GM18858 (cell line): ENCODE results near the gene RAPGEF4.

Experiments used
- ATAC-seq: cut with Tn5 transposase; IDR thresholded peaks from one replicate; pipeline ENCODE4 v1.9.1; 2021; ENCODE audit not compliant: unreplicated experiment

The RAPGEF4 gene

DNA sequence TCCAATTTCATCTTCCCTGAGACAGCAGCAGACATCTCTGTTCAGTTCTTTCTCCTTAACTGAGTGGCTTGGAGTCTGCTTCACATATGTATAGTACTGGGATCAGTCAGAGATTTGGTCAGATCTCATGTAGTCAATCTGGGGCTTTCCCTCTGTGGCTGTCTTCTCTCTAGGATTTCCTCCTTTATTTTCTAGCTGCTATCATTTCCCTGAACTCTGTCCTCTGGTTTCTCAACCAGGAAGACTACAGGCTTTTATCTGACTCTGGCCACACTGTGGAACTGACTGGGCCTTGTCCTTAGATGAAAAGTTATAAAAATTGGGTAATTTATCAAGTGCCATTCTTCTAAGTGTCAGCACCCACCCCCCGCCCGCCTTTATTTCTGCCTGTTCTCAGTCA is 121.0 kb downstream of the RAPGEF4 start:
- ATAC-seq = no peak

DNA sequence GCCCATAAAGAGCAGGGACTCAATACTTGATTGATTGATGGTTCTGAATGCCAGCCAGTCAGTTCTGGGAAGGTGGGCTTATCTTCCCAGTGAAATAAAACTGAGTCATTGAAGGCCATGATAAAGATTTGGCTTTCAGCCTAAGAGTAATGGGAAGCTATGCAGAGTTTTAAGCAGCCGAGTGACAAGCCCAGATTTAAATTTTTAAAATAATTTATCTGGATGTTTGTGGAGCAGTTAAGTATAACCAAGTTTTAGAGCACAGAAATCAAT is 122.8 kb downstream of the RAPGEF4 start:
- ATAC-seq = no peak

DNA sequence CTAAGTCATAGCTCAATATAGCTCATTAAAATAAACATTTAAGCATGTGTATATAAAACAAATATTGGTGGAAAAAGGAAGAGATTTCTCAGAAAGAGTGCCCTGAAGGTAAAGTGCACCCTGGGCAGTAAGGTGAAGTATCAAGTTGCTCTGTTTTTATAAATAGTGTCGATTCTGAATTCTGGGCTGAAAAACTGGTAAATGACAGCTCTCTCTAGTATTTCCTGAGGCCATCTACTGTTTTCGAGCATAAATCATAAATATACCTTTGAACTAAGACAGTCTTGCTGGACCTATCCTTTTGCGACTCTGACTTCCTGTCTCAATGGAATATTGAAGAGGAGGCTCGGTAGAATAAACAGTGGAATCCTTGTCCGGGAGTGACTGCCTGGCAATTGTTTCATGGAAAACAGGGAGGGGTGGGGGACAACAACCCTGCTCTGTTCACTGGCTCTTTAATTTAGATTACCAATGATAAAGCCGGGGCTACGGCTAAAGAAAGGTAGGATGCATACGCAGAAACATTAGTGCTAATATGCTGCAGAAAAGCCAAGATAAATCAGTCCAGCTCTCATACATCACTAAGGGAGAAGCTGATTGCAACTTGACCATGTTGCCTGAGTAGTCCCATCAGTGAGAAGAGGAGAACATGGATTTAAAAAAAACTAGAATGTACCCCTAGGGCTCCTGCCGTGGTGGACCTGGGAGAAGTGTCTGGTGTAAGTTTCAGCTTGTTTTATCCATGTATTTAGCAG is 124.1 kb downstream of the RAPGEF4 start:
- ATAC-seq = no peak

DNA sequence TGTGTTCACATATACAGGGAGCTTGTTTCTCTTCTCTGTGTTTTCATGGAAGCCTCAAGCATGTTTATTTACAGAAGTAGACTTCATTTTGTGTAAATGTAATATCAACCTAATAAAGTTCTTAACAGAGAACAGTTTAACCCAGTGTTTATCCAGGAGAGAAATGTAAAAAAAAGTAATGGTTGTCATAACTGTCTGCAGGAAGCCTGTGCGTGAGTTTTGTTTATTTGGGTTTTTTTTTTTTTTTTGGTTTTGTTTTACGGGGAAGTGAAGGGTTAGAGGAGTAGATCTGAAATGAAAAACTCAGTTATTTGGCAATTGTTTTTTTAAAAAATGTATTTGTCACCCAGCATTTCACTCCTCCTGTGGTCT is 124.7 kb downstream of the RAPGEF4 start:
- no peak for ATAC-seq

DNA sequence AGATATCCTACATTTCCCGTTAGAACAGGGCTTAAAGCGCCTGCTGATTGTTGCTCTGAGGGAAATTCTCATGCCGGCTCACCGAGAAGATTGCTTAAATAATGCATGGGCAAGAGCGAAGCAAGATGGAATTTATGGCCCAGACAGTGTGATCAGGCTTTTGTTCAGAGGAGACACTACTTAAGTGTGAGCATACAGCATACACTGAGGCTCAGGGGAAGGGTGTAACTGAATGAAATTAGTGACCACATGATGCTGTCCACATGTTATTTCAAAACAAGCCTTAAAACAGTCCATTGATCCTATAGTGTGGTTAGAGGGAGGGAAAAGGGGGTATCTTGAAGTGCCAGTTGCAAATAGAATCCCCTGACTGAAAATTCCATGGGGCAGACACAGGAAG is 125.5 kb downstream of the RAPGEF4 start:
- ATAC-seq = no peak

DNA sequence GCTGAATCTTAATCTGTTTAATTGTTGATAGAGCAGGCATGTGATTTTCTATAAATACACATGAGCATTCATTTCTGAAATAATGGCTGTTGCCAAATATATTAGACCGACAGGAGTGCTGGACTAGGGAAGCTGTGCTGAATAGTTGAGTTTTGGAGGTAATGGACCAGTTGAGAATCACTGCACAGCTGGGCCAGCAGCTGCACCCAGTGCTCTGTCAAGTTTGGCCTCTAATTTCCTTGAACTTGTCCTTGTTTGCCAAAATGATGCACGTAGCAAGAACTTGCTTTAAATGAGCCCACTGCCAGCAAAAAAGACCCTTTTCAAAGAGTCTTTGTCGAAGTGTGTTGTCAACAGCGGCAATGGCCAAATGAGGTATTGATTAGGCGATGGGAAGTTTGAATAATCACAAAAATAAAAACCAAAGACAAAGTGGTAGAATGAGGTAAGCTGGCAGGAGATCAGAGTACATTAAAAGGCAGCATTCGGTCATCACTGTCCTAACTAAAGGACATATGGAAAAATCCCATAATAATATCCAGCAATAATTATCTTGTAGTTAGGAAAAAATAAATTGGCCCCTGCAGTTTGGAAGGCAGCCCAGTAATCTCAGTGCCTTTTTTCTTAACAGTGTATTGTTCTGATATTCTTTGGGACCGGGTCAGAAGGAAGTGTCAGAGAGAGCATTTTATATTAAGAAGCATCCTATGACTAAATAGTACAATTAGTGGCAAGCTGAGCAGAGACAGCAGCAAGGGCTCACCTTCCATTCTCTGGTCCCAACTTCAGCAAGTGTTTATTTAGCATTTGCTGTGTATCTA is 126.2 kb downstream of the RAPGEF4 start:
- no peak for ATAC-seq

DNA sequence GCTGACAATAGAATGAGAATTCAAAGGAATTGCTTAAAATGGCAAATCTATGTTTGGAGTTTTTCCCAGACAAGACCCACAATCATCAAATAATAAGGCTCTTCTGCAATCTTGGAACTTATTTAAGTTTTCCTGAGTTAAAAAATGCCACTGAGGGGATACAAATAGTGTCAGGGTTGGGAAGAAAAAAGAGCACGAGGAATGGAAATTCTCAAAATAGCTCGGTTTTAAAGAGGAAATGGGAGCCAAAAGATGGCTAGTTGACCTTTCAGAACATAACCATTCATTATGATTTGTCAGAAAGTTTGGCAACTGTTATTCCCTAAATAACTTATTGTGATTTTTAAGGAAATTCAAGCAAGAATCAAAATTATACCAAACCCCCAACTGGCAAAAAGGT is 127.7 kb downstream of the RAPGEF4 start:
- ATAC-seq = no peak

DNA sequence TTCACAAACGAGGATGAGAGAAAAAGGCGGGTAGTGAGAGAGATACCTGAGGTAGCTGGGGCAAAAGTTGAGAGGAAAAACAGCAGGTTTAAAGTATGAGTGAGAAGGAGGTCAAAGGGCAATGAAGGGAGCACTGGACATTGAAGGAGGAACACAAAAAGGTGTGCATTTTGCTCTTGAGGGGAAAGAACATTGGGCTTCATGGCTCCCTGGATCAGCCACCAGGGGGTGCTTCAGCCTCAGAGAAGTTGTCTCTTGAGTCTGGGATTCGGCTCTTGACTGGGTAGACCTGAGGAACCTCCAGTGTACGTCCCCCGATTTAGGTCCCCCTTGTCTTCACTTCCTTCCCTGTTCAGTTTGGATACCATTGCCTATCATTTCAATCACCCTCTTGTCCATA is 128.5 kb downstream of the RAPGEF4 start:
- ATAC-seq = no peak

DNA sequence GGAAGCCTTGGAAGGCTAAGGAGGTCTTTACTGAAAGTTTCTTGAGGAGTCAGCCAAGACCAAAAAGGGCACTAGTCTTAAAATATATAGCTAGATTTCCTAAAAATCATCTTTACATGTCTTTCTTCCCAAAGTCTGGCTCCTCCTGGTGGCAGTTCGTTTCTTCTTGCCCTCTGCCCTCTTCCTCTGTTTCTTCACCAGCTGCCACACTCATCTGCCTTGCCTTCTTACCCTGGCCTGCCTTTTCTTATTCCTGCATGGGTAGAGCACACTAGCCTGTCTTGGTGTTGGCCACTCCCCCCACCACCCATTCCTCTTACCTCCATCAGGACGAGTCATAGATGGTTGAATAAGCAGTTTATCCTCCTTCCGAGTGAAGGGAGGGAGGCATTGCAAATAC is 129.8 kb downstream of the RAPGEF4 start:
- no peak for ATAC-seq

DNA sequence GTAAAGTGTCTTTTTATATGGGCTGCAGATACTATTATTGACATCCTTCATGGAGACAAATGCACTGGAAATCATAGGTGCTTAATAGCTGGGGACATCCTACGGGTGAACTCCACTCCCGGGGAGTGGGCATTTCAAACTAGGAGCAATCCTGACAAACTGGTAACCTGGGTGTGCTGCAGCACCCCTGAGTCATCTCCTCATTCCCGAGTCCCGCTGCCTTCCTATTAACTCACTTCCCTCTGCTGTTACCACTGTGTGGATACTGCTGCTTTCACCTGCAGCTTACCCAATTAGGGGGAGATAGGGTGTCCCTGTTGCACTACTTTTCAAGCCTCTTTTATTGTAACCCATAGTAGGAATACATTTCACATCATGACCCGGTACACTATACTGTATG is 134.2 kb downstream of the RAPGEF4 start:
- ATAC-seq = no peak

DNA sequence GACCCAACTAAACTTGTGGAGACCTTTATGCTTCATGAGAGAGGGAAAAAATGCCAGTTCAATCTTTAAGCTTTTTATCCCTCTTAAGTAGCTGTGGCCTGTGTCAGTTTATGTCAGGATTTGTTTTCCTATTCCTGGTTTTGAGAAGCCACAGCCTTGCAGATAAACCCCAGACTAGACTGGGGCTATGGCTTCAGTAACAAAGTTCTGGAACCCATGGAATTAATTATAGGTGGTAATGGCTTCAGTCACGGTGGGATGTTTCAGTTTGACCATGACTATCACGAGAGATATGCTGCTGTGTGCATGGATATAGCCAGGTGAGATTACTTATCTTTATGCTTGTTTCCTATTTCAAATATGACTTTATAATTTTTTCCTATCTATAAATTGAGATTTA is 134.8 kb downstream of the RAPGEF4 start:
- ATAC-seq = no peak

DNA sequence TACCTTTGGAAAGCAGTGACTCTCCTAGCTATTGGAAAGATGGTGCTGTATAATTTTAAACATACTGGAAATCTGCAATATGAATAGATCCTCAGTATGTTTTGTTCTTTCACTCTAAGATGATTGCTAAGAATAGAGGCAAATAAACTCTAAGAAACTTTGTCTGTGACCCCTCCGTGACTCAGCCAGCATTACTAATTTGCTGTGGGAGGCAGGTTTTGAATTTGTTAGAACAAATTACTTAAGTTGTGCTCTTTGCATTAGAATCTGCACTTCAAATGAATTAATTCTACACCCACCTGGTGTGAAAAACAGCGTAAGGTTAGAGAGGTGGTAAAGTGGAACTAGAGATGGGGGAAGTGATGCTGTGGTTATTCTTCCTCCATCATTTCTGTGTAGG is 142.2 kb downstream of the RAPGEF4 start:
- no peak for ATAC-seq

DNA sequence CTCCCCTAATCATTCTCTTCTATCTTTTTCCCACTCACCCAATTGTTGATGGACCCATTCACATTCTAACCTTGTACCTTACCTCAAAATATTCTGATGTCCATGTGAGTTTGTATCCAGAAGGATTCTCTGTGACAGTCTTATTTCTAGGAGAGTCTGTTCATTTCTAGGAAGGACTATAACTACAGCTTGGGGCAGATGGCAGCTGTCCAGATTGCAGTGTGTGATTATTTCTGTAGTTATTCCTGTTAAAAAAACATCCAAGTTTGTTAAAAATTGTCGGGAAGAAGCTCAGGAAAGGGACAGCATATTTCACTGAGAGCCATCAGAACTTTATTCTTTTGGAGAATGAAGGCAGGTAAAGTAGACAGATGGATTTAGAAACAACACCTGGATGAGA is 142.6 kb downstream of the RAPGEF4 start:
- no peak for ATAC-seq

DNA sequence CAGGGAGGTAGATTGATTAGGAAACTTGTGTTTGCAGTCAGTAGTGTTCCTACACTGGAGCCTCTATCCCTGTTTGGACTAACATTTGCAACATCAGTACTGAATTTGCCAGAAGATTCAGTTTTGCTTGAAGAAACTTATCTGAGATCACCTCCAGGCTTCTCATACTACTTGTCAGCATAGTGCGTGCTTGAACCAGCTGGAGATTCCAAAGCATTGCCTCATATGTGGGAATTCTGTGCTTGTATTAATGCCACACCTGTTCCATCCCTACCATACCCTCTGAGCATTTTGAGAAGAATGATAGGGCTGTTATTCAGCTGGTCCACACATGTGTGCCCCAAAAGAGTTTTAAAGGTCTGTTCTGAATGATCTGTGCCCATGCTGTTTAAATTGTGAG is 148.7 kb downstream of the RAPGEF4 start:
- ATAC-seq = no peak

DNA sequence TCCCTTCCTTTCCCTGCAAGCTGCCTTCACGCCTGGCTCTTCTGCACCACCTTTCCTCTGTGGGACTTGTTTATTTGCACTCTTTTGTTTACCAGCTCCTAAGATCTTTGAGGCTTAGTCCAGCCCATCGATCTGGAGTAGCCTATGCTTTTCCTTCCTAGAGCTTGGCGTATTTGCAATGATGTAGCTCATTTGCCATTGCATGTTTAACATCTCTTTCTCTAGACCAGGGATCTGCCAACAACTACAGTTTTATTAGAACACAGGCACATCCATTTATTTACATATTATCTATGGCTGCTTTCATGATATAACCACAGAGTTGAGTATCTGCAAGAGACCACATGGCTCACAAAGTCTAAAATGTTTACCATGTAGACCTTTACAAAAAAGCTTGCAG is 150.4 kb downstream of the RAPGEF4 start:
- ATAC-seq = no peak

DNA sequence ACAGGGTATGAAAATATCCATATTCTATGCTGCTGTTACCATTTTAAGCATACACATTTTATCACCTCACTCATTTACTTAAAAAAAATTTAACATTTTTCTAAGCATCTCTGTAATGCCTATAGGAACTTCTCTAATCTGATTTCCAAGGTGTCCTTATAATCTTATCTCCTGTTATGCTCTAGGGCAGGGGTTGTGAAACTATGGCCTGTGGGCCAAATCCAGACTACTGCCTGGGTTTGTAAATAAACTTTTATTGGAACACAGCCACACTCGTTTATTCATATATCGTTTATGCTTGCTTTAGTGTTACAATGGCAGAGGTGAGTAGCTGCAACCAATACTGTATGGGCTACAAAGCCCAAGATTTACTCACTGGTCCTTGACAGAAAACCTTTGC is 151.6 kb downstream of the RAPGEF4 start:
- no peak for ATAC-seq

DNA sequence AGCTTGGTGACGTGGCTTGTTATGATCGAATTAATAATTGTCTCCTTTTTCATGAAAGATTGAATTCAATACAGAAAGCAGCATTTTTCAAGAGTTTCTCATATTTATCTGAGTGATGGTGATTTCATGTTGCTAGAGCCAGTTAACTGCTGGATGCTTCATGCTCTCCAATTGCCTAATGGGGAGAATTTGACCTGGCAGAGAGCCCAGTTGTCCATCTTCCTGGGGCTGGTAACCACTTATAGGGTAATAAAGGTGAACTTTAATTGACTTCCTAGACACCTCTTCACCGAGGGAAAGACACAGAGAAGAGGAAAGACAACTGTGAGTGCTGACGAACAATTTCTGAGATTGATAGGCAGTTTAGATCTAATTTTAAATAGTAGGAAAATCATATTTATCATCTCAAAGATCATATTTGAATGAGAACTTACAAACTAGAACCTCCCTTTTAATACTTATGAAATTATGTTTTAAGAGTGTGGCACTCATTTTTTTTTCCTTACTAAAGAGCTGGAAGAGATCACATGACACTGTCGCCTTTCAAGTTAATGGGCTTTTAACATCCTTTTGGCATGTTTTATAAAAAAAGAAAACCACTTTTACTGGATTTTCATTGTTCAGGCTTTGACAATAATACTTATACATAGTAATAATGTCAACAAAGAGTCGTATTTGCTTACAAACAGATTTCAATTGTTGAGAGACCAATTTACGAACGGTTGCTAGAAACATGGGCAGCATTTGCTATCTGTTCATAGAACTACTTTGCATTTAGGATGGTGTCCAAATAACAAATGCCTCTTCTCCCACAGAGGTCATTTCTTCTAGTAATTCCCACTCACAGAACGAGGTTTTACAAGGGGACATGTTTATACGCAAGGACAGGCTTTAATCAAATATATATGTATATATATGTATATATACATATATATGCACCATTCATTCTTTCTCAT is 153.3 kb downstream of the RAPGEF4 start:
- no peak for ATAC-seq

DNA sequence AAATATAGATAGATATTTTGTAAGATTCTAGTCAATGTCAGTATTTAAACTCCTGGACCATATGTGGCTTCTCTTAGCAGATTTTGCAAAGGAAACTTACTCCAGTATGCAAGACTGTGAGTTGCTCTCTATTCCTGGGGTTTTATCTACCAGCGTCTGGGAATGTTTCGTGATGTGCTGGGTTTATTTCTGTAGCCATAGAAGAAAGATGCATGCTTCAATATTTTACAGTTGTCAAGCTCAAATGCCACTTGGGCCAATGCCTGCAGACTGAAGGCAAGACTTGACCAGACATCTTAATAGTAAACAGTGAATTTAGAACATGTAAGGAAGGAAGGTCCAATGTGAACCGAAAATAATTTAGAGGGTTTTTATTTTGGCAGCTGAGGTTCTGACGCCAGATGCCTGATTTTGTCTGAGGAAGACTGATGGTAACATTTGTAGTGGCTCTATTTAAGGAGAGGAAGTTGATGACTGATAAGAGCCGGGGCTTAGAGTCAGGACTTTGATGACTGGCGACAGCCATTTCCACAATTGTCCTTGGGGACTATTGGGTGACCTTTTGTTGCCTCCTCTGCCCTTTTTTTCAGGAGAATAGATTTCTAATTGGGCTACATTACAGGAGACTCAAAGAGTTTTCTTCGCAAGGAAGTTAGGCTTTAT is 154.3 kb downstream of the RAPGEF4 start:
- no peak for ATAC-seq

DNA sequence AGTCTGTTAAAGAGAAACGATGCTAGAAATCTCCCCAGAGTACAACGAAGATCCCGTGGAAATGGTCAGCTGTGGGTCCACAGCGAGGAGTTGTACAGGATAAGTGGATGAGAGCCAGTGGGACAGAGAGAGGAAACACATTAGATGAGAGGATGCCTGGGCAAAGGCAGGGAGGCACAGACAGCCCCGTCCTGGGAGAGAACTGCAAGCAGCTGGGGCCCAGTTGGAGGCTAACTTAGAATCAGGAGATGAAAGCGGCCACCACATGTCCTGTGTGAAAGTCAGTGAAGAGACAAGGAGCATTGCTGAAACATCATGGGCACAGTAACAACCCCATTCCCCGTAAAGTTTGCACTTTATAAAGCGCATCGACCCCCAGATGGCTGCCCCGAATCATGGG is 157.5 kb downstream of the RAPGEF4 start:
- no peak for ATAC-seq

DNA sequence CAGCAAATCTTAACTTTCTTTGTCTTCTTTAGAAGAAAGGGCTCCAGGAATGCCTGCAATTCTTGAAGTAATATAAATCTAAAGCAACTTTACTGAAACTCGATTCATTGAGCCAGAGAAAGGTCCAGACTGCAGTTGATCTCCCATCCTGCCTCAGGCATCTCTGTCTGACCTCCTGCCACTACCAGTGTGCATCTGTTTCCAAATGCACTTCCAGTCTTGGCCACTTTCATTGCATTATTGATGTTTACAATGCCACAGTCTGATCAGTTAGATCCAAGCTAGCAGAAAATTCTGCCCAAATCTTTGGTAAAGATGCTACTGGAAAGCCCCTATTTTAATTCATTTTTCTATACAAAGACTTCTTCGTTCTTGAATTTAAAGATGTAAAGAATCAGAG is 158.0 kb downstream of the RAPGEF4 start:
- ATAC-seq = no peak

DNA sequence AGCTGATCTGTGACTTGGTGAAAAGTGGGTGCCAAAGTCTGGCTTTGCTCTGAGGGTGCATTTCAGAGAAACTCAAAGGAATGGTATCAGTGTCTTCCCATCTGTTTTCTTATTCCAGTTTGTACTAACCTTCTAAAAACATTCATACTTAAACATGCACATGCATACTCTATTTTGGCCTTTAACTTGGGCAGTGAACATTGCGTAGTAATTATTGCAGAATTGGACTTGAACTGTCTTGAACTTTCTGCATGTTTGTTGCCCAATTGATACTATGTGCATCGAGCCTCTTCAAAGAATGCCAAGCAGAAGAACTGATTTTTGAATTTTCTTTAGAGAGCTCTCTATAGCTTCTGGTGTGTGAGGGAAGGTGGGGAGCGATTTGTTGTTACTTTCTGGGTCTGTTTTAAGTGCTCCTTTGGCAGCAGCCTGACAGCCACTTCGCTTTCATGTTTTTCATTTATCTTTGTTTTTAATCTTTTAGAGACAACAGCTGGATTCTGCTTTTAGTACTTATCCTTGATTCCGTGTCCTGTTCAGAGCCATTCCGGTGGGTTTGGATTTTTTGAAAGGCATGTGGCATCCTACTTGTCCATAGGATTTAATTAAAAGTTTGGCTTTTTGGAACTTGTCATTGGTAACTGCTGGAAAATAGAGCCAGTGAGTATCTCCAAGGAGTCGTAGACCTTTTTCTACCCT is 159.2 kb downstream of the RAPGEF4 start:
- ATAC-seq = no peak
